ENCODE results near the gene SH3BP1. TPM values are rescaled to one million over a fixed set of nuclear protein-coding genes. Genes with fewer than 3 reads are reported as not detected.

SH3BP1 gene
- total and polyA plus RNA-seq, 2 experiments from 2014 or later = 9.5 to 46.7 TPM

GRCh38 chr22:37654563-37655251, 15.2 kb downstream of the SH3BP1 start:
- TF ChIP-seq EZH2phosphoT487 (IDR thresholded peaks at IDR 0.05; ENCODE audit: unreplicated experiment) (no peak), EZH2 (IDR thresholded peaks at IDR 0.05; ENCODE audit: low read depth, unreplicated experiment) (no peak), JUNB (IDR thresholded peaks at IDR 0.05; ENCODE audit: unreplicated experiment) (no peak), STAT1 (IDR thresholded peaks at IDR 0.05; ENCODE audit: unreplicated experiment) (no peak), ZNF114 (CRISPR knock-in tag; IDR thresholded peaks at IDR 0.05) (no peak), POLR2AphosphoS5 (IDR thresholded peaks at IDR 0.05; ENCODE audit: low read depth) (no peak), ZNF331 (CRISPR knock-in tag; IDR thresholded peaks at IDR 0.05; ENCODE audit: low read depth) (no peak)
- TF ChIP-seq, protein P1, sequence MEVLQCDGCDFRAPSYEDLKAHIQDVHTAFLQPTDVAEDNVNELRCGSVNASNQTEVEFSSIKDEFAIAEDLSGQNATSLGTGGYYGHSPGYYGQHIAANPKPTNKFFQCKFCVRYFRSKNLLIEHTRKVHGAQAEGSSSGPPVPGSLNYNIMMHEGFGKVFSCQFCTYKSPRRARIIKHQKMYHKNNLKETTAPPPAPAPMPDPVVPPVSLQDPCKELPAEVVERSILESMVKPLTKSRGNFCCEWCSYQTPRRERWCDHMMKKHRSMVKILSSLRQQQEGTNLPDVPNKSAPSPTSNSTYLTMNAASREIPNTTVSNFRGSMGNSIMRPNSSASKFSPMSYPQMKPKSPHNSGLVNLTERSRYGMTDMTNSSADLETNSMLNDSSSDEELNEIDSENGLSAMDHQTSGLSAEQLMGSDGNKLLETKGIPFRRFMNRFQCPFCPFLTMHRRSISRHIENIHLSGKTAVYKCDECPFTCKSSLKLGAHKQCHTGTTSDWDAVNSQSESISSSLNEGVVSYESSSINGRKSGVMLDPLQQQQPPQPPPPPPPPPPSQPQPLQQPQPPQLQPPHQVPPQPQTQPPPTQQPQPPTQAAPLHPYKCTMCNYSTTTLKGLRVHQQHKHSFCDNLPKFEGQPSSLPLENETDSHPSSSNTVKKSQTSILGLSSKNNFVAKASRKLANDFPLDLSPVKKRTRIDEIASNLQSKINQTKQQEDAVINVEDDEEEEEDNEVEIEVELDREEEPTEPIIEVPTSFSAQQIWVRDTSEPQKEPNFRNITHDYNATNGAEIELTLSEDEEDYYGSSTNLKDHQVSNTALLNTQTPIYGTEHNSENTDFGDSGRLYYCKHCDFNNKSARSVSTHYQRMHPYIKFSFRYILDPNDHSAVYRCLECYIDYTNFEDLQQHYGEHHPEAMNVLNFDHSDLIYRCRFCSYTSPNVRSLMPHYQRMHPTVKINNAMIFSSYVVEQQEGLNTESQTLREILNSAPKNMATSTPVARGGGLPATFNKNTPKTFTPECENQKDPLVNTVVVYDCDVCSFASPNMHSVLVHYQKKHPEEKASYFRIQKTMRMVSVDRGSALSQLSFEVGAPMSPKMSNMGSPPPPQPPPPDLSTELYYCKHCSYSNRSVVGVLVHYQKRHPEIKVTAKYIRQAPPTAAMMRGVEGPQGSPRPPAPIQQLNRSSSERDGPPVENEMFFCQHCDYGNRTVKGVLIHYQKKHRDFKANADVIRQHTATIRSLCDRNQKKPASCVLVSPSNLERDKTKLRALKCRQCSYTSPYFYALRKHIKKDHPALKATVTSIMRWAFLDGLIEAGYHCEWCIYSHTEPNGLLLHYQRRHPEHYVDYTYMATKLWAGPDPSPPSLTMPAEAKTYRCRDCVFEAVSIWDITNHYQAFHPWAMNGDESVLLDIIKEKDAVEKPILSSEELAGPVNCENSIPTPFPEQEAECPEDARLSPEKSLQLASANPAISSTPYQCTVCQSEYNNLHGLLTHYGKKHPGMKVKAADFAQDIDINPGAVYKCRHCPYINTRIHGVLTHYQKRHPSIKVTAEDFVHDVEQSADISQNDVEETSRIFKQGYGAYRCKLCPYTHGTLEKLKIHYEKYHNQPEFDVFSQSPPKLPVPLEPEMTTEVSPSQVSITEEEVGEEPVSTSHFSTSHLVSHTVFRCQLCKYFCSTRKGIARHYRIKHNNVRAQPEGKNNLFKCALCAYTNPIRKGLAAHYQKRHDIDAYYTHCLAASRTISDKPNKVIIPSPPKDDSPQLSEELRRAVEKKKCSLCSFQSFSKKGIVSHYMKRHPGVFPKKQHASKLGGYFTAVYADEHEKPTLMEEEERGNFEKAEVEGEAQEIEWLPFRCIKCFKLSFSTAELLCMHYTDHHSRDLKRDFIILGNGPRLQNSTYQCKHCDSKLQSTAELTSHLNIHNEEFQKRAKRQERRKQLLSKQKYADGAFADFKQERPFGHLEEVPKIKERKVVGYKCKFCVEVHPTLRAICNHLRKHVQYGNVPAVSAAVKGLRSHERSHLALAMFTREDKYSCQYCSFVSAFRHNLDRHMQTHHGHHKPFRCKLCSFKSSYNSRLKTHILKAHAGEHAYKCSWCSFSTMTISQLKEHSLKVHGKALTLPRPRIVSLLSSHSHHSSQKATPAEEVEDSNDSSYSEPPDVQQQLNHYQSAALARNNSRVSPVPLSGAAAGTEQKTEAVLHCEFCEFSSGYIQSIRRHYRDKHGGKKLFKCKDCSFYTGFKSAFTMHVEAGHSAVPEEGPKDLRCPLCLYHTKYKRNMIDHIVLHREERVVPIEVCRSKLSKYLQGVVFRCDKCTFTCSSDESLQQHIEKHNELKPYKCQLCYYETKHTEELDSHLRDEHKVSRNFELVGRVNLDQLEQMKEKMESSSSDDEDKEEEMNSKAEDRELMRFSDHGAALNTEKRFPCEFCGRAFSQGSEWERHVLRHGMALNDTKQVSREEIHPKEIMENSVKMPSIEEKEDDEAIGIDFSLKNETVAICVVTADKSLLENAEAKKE (CRISPR knock-in tag; IDR thresholded peaks at IDR 0.05) = no peak
- TF ChIP-seq, protein P2, sequence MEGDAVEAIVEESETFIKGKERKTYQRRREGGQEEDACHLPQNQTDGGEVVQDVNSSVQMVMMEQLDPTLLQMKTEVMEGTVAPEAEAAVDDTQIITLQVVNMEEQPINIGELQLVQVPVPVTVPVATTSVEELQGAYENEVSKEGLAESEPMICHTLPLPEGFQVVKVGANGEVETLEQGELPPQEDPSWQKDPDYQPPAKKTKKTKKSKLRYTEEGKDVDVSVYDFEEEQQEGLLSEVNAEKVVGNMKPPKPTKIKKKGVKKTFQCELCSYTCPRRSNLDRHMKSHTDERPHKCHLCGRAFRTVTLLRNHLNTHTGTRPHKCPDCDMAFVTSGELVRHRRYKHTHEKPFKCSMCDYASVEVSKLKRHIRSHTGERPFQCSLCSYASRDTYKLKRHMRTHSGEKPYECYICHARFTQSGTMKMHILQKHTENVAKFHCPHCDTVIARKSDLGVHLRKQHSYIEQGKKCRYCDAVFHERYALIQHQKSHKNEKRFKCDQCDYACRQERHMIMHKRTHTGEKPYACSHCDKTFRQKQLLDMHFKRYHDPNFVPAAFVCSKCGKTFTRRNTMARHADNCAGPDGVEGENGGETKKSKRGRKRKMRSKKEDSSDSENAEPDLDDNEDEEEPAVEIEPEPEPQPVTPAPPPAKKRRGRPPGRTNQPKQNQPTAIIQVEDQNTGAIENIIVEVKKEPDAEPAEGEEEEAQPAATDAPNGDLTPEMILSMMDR (conservative IDR thresholded peaks at IDR 0.05; ENCODE audit: low read depth in 2 of 2) = no peak
- Mint-ChIP-seq H3K27me3 (ENCODE audit: insufficient read depth, low read depth, poor library complexity) (peaks cover 16% of the 10 kb centered on the region), H3K4me1 (peaks cover 9% of the 10 kb centered on the region), H3K4me3 (no peak overlapping the region), H3K27ac (no peak overlapping the region), H3K36me3 (ENCODE audit: low read depth) (peaks cover 31% of the 10 kb centered on the region), H3K9me3 (no peaks in the 10 kb centered on the region; the same call in 2 of the 3 replicates)
- Histone ChIP-seq H3K36me3 (ENCODE audit: insufficient read depth) (peaks cover 8% of the 10 kb centered on the region; the same call in 1 of the 2 replicates), H4K20me1 (replicated peaks; ENCODE audit: insufficient read depth) (peaks cover 3% of the 10 kb centered on the region; the same call in 1 of the 2 replicates), H3F3A (replicated peaks; ENCODE audit: low read depth) (peaks cover 5% of the 10 kb centered on the region; the same call in 1 of the 2 replicates), H3K27ac (ENCODE audit: low read depth) (no peak overlapping the region), H3K4me1 (ENCODE audit: insufficient read depth) (peaks cover 3% of the 10 kb centered on the region; the same call in 1 of the 2 replicates), H3K9me2 (ENCODE audit: insufficient read depth) (no peaks in the 10 kb centered on the region), H3K4me2 (no peak overlapping the region), H2AFZ (no peak overlapping the region), H3K79me2 (replicated peaks; ENCODE audit: insufficient read depth) (peaks cover 7% of the 10 kb centered on the region), H3K27me3 (ENCODE audit: insufficient read depth) (no peaks in the 10 kb centered on the region), H3K4me3 (no peak overlapping the region)
- no peak for DNase-seq (ENCODE audit: low spot score)
- no peak for ATAC-seq

All from GM23338 (cell line).